Endothelial cell of umbilical vein (primary cell): Measurements from ENCODE around the gene CMIP. TPM values are rescaled to one million over a fixed set of nuclear protein-coding genes. Genes with fewer than 3 reads are reported as not detected.

Experiments used
- BruUV-seq: library from RNA; stranded (reverse); fragments of 400-500 nt; replicated peaks from 2 replicates; lab custom pipeline; 2021; lab: Mats Ljungman, UMichigan
- CTCF ChIA-PET: fragments of 300-600, 350-600 bp; sonication (Branson Sonifier 250); formaldehyde crosslinking; loops from one replicate; lab custom pipeline; 2021; ENCODE audit warnings: antibody characterized with exemption, inconsistent platforms; lab: Charles Lee
- POLR2A ChIA-PET: fragments of 300-600, 350-600 bp; sonication (Branson Sonifier 250); formaldehyde crosslinking; loops from one replicate; lab custom pipeline; 2021; ENCODE audit warnings: antibody characterized with exemption, inconsistent platforms; lab: Charles Lee
- DNase-seq: peaks from one replicate; pipeline ENCODE4 v3.0.0-alpha.2; 2011; ENCODE audit warnings: low read depth, low spot score
- FAIRE-seq: peaks from 2 replicates; lab custom pipeline; 2011; peaks lifted over from hg19 to GRCh38; lab: Jason Lieb, UNC
- H2AFZ ChIP-seq: 2 replicates; pipeline ENCODE4 v1.6.0; 2012; ENCODE audit warnings: low read depth, low read length, control low read depth, inconsistent platforms
- H3K27ac ChIP-seq: 2 replicates; pipeline ENCODE4 v1.5.1; 2011; ENCODE audit warnings: low read depth, mild to moderate bottlenecking, control low read depth, low read length, moderate library complexity; ENCODE audit not compliant: insufficient read depth
- H3K27me3 ChIP-seq, 2 experiments: 2 replicates each; pipeline versions ENCODE4 v1.6.0 to v1.6.1; 2011; ENCODE audit warnings: low read length in 2 of 2, mixed read lengths in 1 of 2; ENCODE audit not compliant: control insufficient read depth in 2 of 2, insufficient read depth in 2 of 2
- H3K36me3 ChIP-seq, 2 experiments: 2 replicates in 1 of 2; 3 replicates in 1 of 2; pipeline ENCODE4 v1.5.1; 2011; ENCODE audit warnings: low read length in 2 of 2, mild to moderate bottlenecking in 1 of 2, moderate library complexity in 1 of 2; ENCODE audit not compliant: control insufficient read depth in 2 of 2, insufficient read depth in 2 of 2; ENCODE audit errors: extremely low read depth in 1 of 2
- H3K4me1 ChIP-seq: 3 replicates; pipeline ENCODE4 v1.5.1; 2011; ENCODE audit warnings: mild to moderate bottlenecking, low read length; ENCODE audit not compliant: control insufficient read depth, insufficient read depth; ENCODE audit errors: extremely low read depth
- H3K4me2 ChIP-seq: 2 replicates; pipeline ENCODE4 v1.6.1; 2011; ENCODE audit warnings: low read length, control low read depth, mixed read lengths; ENCODE audit not compliant: insufficient read depth
- H3K4me3 ChIP-seq, 3 experiments: fragments of 200-600 bp in 1 of 3; sonication (generic), shearing (Covaris generic) in 1 of 3; replicated peaks in 1 of 3; 2 replicates each; pipeline ENCODE4 v1.5.1; 2011 to 2016; ENCODE audit warnings: control low read depth in 3 of 3, low read length in 3 of 3, mild to moderate bottlenecking in 2 of 3, inconsistent platforms in 1 of 3, low read depth in 1 of 3, moderate library complexity in 1 of 3; ENCODE audit not compliant: insufficient read depth in 1 of 3
- H3K79me2 ChIP-seq: 2 replicates; pipeline ENCODE4 v1.6.0; 2012; ENCODE audit warnings: low read length, inconsistent platforms; ENCODE audit not compliant: control insufficient read depth, insufficient read depth
- H3K9ac ChIP-seq: replicated peaks from 2 replicates; pipeline ENCODE3; 2011; ENCODE audit warnings: low read length, control low read depth; ENCODE audit not compliant: insufficient read depth; ENCODE audit errors: extremely low read depth
- H3K9me1 ChIP-seq: replicated peaks from 3 replicates; pipeline ENCODE4 v1.6.0; 2011; ENCODE audit warnings: mild to moderate bottlenecking, low read length; ENCODE audit not compliant: control insufficient read depth, insufficient read depth; ENCODE audit errors: extremely low read depth
- H3K9me3 ChIP-seq: replicated peaks from 2 replicates; pipeline ENCODE4 v1.5.1; 2012; ENCODE audit warnings: low read length, inconsistent platforms; ENCODE audit not compliant: control insufficient read depth, insufficient read depth
- H4K20me1 ChIP-seq: replicated peaks from 2 replicates; pipeline ENCODE3; 2011; ENCODE audit warnings: mild to moderate bottlenecking, low read length; ENCODE audit not compliant: control insufficient read depth, insufficient read depth; ENCODE audit errors: extremely low read depth
- EZH2 ChIP-seq: IDR thresholded peaks from 2 replicates; pipeline ENCODE4 v1.6.1; 2012; ENCODE audit warnings: borderline replicate concordance, low read depth, mild to moderate bottlenecking, moderate library complexity, low read length, inconsistent platforms; ENCODE audit not compliant: severe bottlenecking
- FOS ChIP-seq: IDR thresholded peaks from 2 replicates; pipeline ENCODE4 v1.6.1; 2011; ENCODE audit warnings: mild to moderate bottlenecking, low read length, moderate library complexity, borderline replicate concordance; ENCODE audit not compliant: insufficient read depth
- GATA2 ChIP-seq: IDR thresholded peaks from 2 replicates; pipeline ENCODE4 v1.7.0; 2011; ENCODE audit warnings: low read depth, mild to moderate bottlenecking, moderate library complexity, mixed read lengths, low read length; ENCODE audit not compliant: insufficient read length, insufficient read depth
- JUN ChIP-seq: IDR thresholded peaks from 2 replicates; pipeline ENCODE4 v1.6.1; 2011; ENCODE audit warnings: borderline replicate concordance, low read depth; ENCODE audit not compliant: insufficient read length, insufficient read depth
- MYC ChIP-seq: IDR thresholded peaks from one replicate; pipeline ENCODE4 v1.6.1; 2011; ENCODE audit warnings: mild to moderate bottlenecking, low read depth, low read length
- POLR2A ChIP-seq: IDR thresholded peaks from 2 replicates; pipeline ENCODE4 v1.6.1; 2012; ENCODE audit warnings: low read depth, mild to moderate bottlenecking, control low read depth, low read length
- POLR2AphosphoS5 ChIP-seq: IDR thresholded peaks from 2 replicates; pipeline ENCODE4 v1.6.1; 2012; ENCODE audit warnings: low read depth, mild to moderate bottlenecking, control low read depth, low read length, moderate library complexity; ENCODE audit not compliant: insufficient read depth
- dilution Hi-C: fragments of 300-500 bp; cut with MboI; formaldehyde crosslinking; loops from one replicate; pipeline ENCODE4 v1.15.0; 2019; ENCODE audit warnings: low sequenced_read_pairs; ENCODE audit not compliant: extremely low pct_ligation_motif_present
- intact Hi-C: fragments of 100-400 bp; cut with micrococcal nuclease; formaldehyde crosslinking; loops from one replicate; pipeline ENCODE4 v1.10.0; 2022
- polyA plus RNA-seq, 4 experiments: library from polyadenylated mRNA; depleted of rRNA in 3 of 4; stranded (reverse) in 3 of 4; unstranded in 1 of 4; fragments of >200 nt; gene quantifications; 2 replicates each; pipeline versions ENCODE4 v1.2.1 to v1.2.3, GENCODE V29; 2011 to 2012; ENCODE audit warnings: missing spikeins in 1 of 4
- total RNA-seq: library from RNA; stranded (reverse); gene quantifications from 2 replicates; pipeline ENCODE4 v1.2.3, GENCODE V29; 2021
- TF ChIP-seq, protein P1 (sequence below), 2 donors: IDR thresholded peaks; 1 replicate in 1 of 2; 2 replicates in 1 of 2; pipeline ENCODE4 v1.5.1; 2011; ENCODE audit warnings: low read length in 2 of 2, mild to moderate bottlenecking in 2 of 2, moderate library complexity in 2 of 2, control low read depth in 1 of 2, inconsistent platforms in 1 of 2, low read depth in 1 of 2; ENCODE audit not compliant: insufficient read depth in 1 of 2; ENCODE audit errors: extremely low read depth in 1 of 2
- TF ChIP-seq, protein P2 (sequence below): IDR thresholded peaks from 2 replicates; pipeline ENCODE4 v1.6.1; 2011; ENCODE audit not compliant: insufficient read depth, insufficient read length

CMIP gene
- total and polyA plus RNA-seq, 2 donors (not counting 3 experiments of a cell fraction or from before 2014, with no cell fraction given) = 29.0 to 101 TPM

DNA sequence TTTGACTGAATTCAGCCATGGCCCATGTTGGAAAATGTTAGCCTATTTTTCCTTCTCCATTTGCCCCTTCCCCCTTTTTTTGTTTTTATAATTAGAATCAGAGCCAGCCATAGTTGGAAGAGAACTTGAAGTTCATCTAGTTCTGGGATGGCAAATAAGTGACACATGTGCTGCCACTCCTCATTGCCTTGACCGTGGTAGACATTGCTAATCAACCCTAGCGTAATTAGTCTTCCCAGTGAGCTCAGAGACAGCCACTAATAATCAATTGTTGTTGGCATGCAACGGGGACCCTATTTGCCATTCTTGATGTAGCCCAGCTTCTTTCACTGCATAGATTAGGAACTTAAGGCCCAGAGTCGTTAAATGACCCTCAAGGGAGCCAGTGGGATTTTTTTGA is 16.6 kb downstream of the CMIP start:
- dilution Hi-C loops = loop anchor here (25.0 kb wide), 1 partner anchor 99 kb away; no protein-coding TSS in a partner anchor
- FAIRE-seq (no peak), DNase-seq (no peak)
- no peak overlapping the region for H3K27ac ChIP-seq
- no peak overlapping the region for H3K4me2 ChIP-seq
- intact Hi-C loops = no loop called here
- peaks cover 87% of the 10 kb centered on the region for H3K79me2 ChIP-seq
- POLR2A ChIA-PET = no interaction called here
- no peaks in the 10 kb centered on the region for H3K27me3 ChIP-seq
- peaks cover 0 to 15% of the 10 kb centered on the region in 2 experiments for H3K36me3 ChIP-seq
- no peak overlapping the region for H2AFZ ChIP-seq
- TF ChIP-seq, protein P1, sequence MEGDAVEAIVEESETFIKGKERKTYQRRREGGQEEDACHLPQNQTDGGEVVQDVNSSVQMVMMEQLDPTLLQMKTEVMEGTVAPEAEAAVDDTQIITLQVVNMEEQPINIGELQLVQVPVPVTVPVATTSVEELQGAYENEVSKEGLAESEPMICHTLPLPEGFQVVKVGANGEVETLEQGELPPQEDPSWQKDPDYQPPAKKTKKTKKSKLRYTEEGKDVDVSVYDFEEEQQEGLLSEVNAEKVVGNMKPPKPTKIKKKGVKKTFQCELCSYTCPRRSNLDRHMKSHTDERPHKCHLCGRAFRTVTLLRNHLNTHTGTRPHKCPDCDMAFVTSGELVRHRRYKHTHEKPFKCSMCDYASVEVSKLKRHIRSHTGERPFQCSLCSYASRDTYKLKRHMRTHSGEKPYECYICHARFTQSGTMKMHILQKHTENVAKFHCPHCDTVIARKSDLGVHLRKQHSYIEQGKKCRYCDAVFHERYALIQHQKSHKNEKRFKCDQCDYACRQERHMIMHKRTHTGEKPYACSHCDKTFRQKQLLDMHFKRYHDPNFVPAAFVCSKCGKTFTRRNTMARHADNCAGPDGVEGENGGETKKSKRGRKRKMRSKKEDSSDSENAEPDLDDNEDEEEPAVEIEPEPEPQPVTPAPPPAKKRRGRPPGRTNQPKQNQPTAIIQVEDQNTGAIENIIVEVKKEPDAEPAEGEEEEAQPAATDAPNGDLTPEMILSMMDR (IDR thresholded peaks at IDR 0.05; ENCODE audit: extremely low read depth in 1 of 2, insufficient read depth in 1 of 2, low read depth in 1 of 2, low read length in 2 of 2) = no peak
- TF ChIP-seq, protein P2, sequence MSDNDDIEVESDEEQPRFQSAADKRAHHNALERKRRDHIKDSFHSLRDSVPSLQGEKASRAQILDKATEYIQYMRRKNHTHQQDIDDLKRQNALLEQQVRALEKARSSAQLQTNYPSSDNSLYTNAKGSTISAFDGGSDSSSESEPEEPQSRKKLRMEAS = no peak
- no peak for TF ChIP-seq GATA2
- TF ChIP-seq FOS = no peak
- no peak for TF ChIP-seq EZH2
- TF ChIP-seq MYC = no peak
- TF ChIP-seq POLR2A = no peak
- TF ChIP-seq JUN = no peak
- TF ChIP-seq POLR2AphosphoS5 = no peak
- no peaks in the 10 kb centered on the region for H4K20me1 ChIP-seq
- no peak overlapping the region for H3K4me3 ChIP-seq
- no peak overlapping the region for H3K9ac ChIP-seq
- H3K9me1 ChIP-seq = no peaks in the 10 kb centered on the region
- CTCF ChIA-PET = interaction anchor here (0.6 kb wide), 1 partner anchor 9 kb away, joined by 3 read pairs; no protein-coding TSS in a partner anchor
- no TSS peak for BruUV-seq
- peaks cover 8% of the 10 kb centered on the region for H3K4me1 ChIP-seq
- no peaks in the 10 kb centered on the region for H3K9me3 ChIP-seq
